Fibroblast of lung (primary cell): ENCODE results near the gene LUZP2.

Experiments used
- EZH2 ChIP-seq: IDR thresholded peaks from 2 replicates; pipeline ENCODE4 v1.5.1; 2012; ENCODE audit warnings: low read length, control low read depth, mild to moderate bottlenecking; ENCODE audit errors: missing control alignments
- TF ChIP-seq, protein P1 (sequence below), 2 donors: IDR thresholded peaks in 1 of 2; conservative IDR thresholded peaks in 1 of 2; 1 replicate in 1 of 2; 2 replicates in 1 of 2; pipeline ENCODE4 v1.5.1; 2011 to 2012; ENCODE audit warnings: low read length in 2 of 2, control low read depth in 1 of 2, inconsistent platforms in 1 of 2, low read depth in 1 of 2, mild to moderate bottlenecking in 1 of 2

DNA sequence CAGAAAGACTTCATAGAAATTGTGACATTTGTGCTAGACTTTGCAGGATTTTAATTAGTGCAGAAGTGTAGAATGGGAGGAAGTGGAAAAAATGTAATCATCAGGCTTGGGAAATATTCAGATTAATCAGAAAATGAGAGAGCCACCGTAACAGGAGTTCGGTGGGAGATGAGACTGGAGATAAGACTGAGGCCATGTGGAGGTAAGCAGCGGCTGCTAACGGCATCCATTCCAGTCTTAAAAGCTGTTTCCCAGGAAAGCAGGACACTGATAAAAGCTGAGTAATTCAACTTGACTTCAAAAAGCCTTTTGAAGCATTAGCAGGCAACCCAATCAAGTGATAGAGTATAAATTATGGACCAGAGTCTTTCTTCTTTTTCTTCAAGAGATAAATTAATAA lies 369.9 kb downstream of the LUZP2 start:
- TF ChIP-seq, protein P1, sequence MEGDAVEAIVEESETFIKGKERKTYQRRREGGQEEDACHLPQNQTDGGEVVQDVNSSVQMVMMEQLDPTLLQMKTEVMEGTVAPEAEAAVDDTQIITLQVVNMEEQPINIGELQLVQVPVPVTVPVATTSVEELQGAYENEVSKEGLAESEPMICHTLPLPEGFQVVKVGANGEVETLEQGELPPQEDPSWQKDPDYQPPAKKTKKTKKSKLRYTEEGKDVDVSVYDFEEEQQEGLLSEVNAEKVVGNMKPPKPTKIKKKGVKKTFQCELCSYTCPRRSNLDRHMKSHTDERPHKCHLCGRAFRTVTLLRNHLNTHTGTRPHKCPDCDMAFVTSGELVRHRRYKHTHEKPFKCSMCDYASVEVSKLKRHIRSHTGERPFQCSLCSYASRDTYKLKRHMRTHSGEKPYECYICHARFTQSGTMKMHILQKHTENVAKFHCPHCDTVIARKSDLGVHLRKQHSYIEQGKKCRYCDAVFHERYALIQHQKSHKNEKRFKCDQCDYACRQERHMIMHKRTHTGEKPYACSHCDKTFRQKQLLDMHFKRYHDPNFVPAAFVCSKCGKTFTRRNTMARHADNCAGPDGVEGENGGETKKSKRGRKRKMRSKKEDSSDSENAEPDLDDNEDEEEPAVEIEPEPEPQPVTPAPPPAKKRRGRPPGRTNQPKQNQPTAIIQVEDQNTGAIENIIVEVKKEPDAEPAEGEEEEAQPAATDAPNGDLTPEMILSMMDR (conservative IDR thresholded peaks at IDR 0.05 in 1 of 2, IDR thresholded peaks at IDR 0.05 in 1 of 2; ENCODE audit: low read depth in 1 of 2, low read length in 2 of 2), result no peak
- no peak for TF ChIP-seq EZH2
